ENCODE measurements around the gene THRB. TPM values are rescaled to one million over a fixed set of nuclear protein-coding genes. Genes with fewer than 3 reads are reported as not detected.

The THRB gene
- total and polyA plus RNA-seq, 2 experiments from 2014 or later: 26.8 to 60.0 TPM

DNA sequence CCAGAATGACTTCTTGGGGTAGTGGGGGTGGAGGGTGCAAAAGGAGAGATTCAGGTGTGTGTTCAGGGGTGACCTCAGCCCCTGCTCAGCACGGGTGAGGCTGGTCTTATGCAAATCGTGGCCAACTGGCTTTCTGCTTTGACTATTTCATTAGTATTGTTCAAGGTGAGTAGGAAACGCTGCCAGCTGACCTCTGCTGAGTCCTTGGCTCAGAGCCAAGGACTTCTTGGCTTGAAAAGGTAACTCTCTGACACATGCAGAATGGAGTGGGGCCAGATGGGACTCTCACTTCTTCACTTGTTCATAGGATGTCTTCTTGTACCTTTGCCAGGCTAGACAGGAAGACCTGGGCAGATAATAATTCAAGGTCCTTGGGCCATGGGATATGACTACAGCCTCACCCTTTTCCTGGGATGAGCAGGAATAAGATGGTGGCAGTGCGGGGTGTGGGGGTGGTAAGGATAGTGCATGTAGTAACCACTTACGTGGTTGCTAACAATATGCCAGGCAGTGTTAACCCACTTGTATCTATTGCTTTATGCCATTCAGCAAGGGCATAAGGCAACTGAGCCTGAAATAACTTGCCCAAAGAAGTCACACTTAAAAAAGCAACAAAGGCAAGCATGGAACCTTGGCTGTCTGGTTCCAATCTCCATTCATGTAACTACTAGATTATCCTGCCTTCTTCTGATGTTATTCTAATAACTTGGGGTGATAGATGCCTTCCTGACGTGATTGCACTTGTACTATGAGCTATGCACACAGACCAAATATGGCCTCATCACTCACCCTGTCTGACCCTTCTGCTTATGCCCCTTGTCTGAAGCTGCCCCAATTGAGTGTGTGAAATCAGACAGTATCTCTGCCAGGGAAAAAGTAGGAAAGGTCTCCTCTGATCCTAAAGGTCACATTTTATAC, 356.4 kb downstream of the THRB start:
- peak; percentile 37 for DNase-seq (ENCODE audit: low spot score)
- H3K4me2 ChIP-seq: no peak overlapping the region
- WGBS (ENCODE audit: low lambda C conversion rate, missing lambda C conversion rate): 83% methylated on average over 6 of the region's 6 CpGs
- H3K36me3 ChIP-seq (replicated peaks; ENCODE audit: insufficient read depth, low read depth): no peaks in the 10 kb centered on the region
- no peaks in the 10 kb centered on the region for H3K9me2 ChIP-seq (replicated peaks; ENCODE audit: insufficient read depth)
- H3K4me1 ChIP-seq (ENCODE audit: insufficient read depth): peaks cover 36% of the 10 kb centered on the region
- H3K27me3 ChIP-seq: no peaks in the 10 kb centered on the region
- TF ChIP-seq CTCF (IDR thresholded peaks at IDR 0.05; ENCODE audit: poor library complexity): no peak
- TF ChIP-seq EZH2phosphoT487 (IDR thresholded peaks at IDR 0.05; ENCODE audit: low read depth, severe bottlenecking, unreplicated experiment): no peak
- no peak for TF ChIP-seq EZH2 (IDR thresholded peaks at IDR 0.05; ENCODE audit: borderline replicate concordance)
- H4K20me1 ChIP-seq (ENCODE audit: insufficient read depth, poor library complexity, severe bottlenecking): no peaks in the 10 kb centered on the region
- H3K79me2 ChIP-seq: no peaks in the 10 kb centered on the region
- H3K4me3 ChIP-seq: no peak overlapping the region
- no peaks in the 10 kb centered on the region for H3K9me3 ChIP-seq (ENCODE audit: low read depth)
- H3K27ac ChIP-seq: peak overlapping the region; percentile 81
- no peak overlapping the region for H2AFZ ChIP-seq

DNA sequence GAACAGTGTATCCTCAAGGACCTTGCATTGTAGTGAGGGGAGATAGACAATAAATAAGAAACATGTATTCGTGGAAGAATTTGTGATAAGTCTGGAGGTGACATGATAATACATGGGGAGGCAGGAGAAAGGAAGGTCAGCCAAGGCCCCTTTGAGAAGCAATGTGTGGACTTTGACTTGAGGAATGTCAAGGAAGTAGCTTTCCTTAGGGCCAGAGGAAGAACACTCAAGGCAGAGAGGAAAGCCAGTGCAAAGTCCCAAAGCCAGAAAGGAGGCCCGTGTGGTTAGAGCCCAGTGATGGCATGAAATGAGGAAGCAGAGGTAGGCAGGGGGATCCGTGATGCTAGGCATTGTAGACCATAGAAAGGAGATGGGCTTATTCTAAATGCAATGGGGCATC, 357.3 kb downstream of the THRB start:
- TF ChIP-seq EZH2 (IDR thresholded peaks at IDR 0.05; ENCODE audit: borderline replicate concordance) (no peak), EZH2phosphoT487 (IDR thresholded peaks at IDR 0.05; ENCODE audit: low read depth, severe bottlenecking, unreplicated experiment) (no peak), CTCF (IDR thresholded peaks at IDR 0.05; ENCODE audit: poor library complexity) (no peak)
- Histone ChIP-seq H3K9me2 (replicated peaks; ENCODE audit: insufficient read depth) (no peaks in the 10 kb centered on the region), H4K20me1 (ENCODE audit: insufficient read depth, poor library complexity, severe bottlenecking) (no peaks in the 10 kb centered on the region), H3K36me3 (replicated peaks; ENCODE audit: insufficient read depth, low read depth) (no peaks in the 10 kb centered on the region), H3K27me3 (no peaks in the 10 kb centered on the region), H3K9me3 (ENCODE audit: low read depth) (no peaks in the 10 kb centered on the region), H3K4me1 (ENCODE audit: insufficient read depth) (peaks cover 36% of the 10 kb centered on the region), H3K4me2 (no peak overlapping the region), H3K27ac (peak overlapping the region; percentile 81), H3K79me2 (no peaks in the 10 kb centered on the region), H2AFZ (no peak overlapping the region), H3K4me3 (no peak overlapping the region)
- DNase-seq (ENCODE audit: low spot score): no peak
- 94% methylated on average over 3 of the region's 3 CpGs for WGBS (ENCODE audit: low lambda C conversion rate, missing lambda C conversion rate)

DNA sequence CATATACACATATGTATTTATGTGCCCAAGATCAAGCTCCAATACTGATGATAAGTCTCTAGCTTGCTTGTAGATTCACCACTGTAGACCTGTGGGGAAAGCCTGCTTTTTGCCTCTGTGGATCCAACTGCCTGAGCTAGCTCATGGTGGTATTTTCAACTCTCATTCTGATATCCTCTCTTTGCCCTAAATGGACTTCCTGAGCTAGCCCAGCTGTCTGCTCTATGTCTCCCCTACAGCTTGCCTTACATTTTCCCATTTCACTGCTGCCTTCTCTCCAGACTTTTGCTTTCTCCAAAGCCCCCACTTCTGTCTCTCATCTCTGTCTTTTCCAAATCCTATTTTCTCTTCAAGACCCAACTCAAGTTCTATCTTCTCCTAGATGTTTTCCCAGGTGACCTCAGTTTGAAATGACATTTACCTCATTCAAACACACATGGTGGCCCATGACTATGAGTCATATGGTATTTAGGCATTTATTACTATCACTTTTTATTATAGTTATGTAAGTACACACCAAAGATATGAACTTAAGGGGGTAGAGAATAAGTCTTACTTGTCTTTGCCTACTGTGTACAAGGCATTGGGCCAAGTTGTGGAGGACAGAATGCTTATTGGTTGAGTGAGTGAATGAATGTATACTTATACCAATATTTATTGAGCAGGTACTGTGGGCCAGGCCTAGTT, 357.9 kb downstream of the THRB start:
- Histone ChIP-seq H3K9me2 (replicated peaks; ENCODE audit: insufficient read depth) (no peaks in the 10 kb centered on the region), H3K9me3 (ENCODE audit: low read depth) (no peaks in the 10 kb centered on the region), H3K27me3 (no peaks in the 10 kb centered on the region), H3K4me3 (no peak overlapping the region), H3K4me1 (ENCODE audit: insufficient read depth) (peaks cover 36% of the 10 kb centered on the region), H3K36me3 (replicated peaks; ENCODE audit: insufficient read depth, low read depth) (no peaks in the 10 kb centered on the region), H3K4me2 (no peak overlapping the region), H2AFZ (no peak overlapping the region), H3K27ac (peak overlapping the region; percentile 81), H3K79me2 (no peaks in the 10 kb centered on the region), H4K20me1 (ENCODE audit: insufficient read depth, poor library complexity, severe bottlenecking) (no peaks in the 10 kb centered on the region)
- DNase-seq (ENCODE audit: low spot score): no peak
- TF ChIP-seq CTCF (IDR thresholded peaks at IDR 0.05; ENCODE audit: poor library complexity) (no peak), EZH2 (IDR thresholded peaks at IDR 0.05; ENCODE audit: borderline replicate concordance) (no peak), EZH2phosphoT487 (IDR thresholded peaks at IDR 0.05; ENCODE audit: low read depth, severe bottlenecking, unreplicated experiment) (no peak)
